NB4 (cell line): Measurements from ENCODE around the gene PSKH1.

Experiments used
- CTCF ChIP-seq: IDR thresholded peaks from one replicate; pipeline ENCODE4 v1.5.1; 2012; ENCODE audit warnings: low read depth, low read length
- MAX ChIP-seq: IDR thresholded peaks from 2 replicates; pipeline ENCODE4 v1.6.1; 2011; ENCODE audit warnings: low read depth, low read length
- POLR2A ChIP-seq: IDR thresholded peaks from 2 replicates; pipeline ENCODE4 v1.6.1; 2011; ENCODE audit warnings: mild to moderate bottlenecking; ENCODE audit not compliant: insufficient read length; ENCODE audit errors: extremely low read depth

GRCh38 chr16:67971111-67971510 is 78.1 kb downstream of the PSKH1 start:
- no peak for TF ChIP-seq POLR2A
- TF ChIP-seq CTCF: no peak
- no peak for TF ChIP-seq MAX
